Erythroblast (primary cell): ENCODE measurements around the gene SCN10A.

ENCODE experiments used
- DNase-seq, 2 experiments: peaks; one replicate each; lab custom pipeline; 2025; lab: John Stamatoyannopoulos, UW
- GATA1 ChIP-seq: IDR thresholded peaks from 2 replicates; pipeline ENCODE4 v1.6.1; 2011; ENCODE audit warnings: low read depth, mild to moderate bottlenecking, control low read depth, low read length, moderate library complexity
- POLR2A ChIP-seq: IDR thresholded peaks from 2 replicates; pipeline ENCODE4 v1.6.1; 2011; ENCODE audit warnings: mild to moderate bottlenecking, low read length

SCN10A gene

GRCh38 chr3:38823186-38823585 lies 7.2 kb upstream of the SCN10A start:
- DNase-seq: no peak
- TF ChIP-seq GATA1 (no peak), POLR2A (no peak)

GRCh38 chr3:38811822-38812221 lies 4.2 kb downstream of the SCN10A start:
- no peak for DNase-seq
- no peak for TF ChIP-seq GATA1
- no peak for TF ChIP-seq POLR2A

GRCh38 chr3:38805765-38806386 lies 10.1 kb downstream of the SCN10A start:
- peak; percentile 74 to 78 for DNase-seq
- TF ChIP-seq GATA1: no peak
- no peak for TF ChIP-seq POLR2A

- TF ChIP-seq GATA1 (no peak), POLR2A (no peak)
- DNase-seq: no peak
These were observed 11.0 kb downstream of the SCN10A start for GRCh38 chr3:38805004-38805403.

- no peak for TF ChIP-seq POLR2A
- no peak for TF ChIP-seq GATA1
- no peak for DNase-seq
These were observed 15.5 kb downstream of the SCN10A start for GRCh38 chr3:38800511-38800910.

GRCh38 chr3:38793721-38794120 lies 22.3 kb downstream of the SCN10A start:
- TF ChIP-seq GATA1: no peak
- TF ChIP-seq POLR2A: no peak
- DNase-seq: no peak

GRCh38 chr3:38792983-38793382 lies 23.0 kb downstream of the SCN10A start:
- no peak for TF ChIP-seq POLR2A
- no peak for DNase-seq

GRCh38 chr3:38782148-38782547 lies 33.9 kb downstream of the SCN10A start:
- no peak for TF ChIP-seq POLR2A
- TF ChIP-seq GATA1: no peak
- no peak for DNase-seq

GRCh38 chr3:38773528-38773927 lies 42.5 kb downstream of the SCN10A start:
- TF ChIP-seq POLR2A: no peak
- DNase-seq: no peak

- no peak for DNase-seq
- no peak for TF ChIP-seq POLR2A
- no peak for TF ChIP-seq GATA1
These were observed 52.4 kb downstream of the SCN10A start for GRCh38 chr3:38763569-38763968.

- TF ChIP-seq GATA1: no peak
- TF ChIP-seq POLR2A: no peak
- DNase-seq: no peak
These were observed 57.5 kb downstream of the SCN10A start for GRCh38 chr3:38758557-38758956.

- no peak for DNase-seq
- TF ChIP-seq POLR2A: no peak
- no peak for TF ChIP-seq GATA1
These were observed 58.3 kb downstream of the SCN10A start for GRCh38 chr3:38757721-38758120.

- TF ChIP-seq POLR2A (no peak), GATA1 (no peak)
- no peak for DNase-seq
These were observed 59.1 kb downstream of the SCN10A start for GRCh38 chr3:38756892-38757291.

- no peak for TF ChIP-seq POLR2A
- TF ChIP-seq GATA1: no peak
- no peak for DNase-seq
These were observed 60.9 kb downstream of the SCN10A start for GRCh38 chr3:38755130-38755529.

GRCh38 chr3:38746641-38747040 lies 69.4 kb downstream of the SCN10A start:
- DNase-seq: no peak
- TF ChIP-seq POLR2A: no peak
- no peak for TF ChIP-seq GATA1

- TF ChIP-seq GATA1: no peak
- TF ChIP-seq POLR2A: no peak
- no peak for DNase-seq
These were observed 73.0 kb downstream of the SCN10A start for GRCh38 chr3:38743043-38743442.
